Glutamatergic neuron (in vitro differentiated cells): Measurements from ENCODE around the gene DUSP9. TPM values are rescaled to one million over a fixed set of nuclear protein-coding genes. Genes with fewer than 3 reads are reported as not detected.

Experiments
- DNase-seq: peaks from one replicate; pipeline ENCODE4 v3.0.0; 2022
- H3K27ac Mint-ChIP-seq: one replicate; pipeline ENCODE4 v1.8.0; 2020; ENCODE audit warnings: mild to moderate bottlenecking, mixed read lengths, inconsistent platforms; ENCODE audit not compliant: unreplicated experiment
- H3K27me3 Mint-ChIP-seq: one replicate; pipeline ENCODE4 v1.8.0; 2020; ENCODE audit warnings: mild to moderate bottlenecking, moderate library complexity, mixed read lengths, inconsistent platforms; ENCODE audit not compliant: unreplicated experiment
- H3K36me3 Mint-ChIP-seq: one replicate; pipeline ENCODE4 v1.8.0; 2020; ENCODE audit warnings: mild to moderate bottlenecking, mixed read lengths, inconsistent platforms; ENCODE audit not compliant: unreplicated experiment
- H3K4me1 Mint-ChIP-seq: one replicate; pipeline ENCODE4 v1.8.0; 2020; ENCODE audit warnings: mild to moderate bottlenecking, low read depth, mixed read lengths, inconsistent platforms; ENCODE audit not compliant: unreplicated experiment
- H3K4me3 Mint-ChIP-seq: one replicate; pipeline ENCODE4 v1.8.0; 2020; ENCODE audit warnings: mild to moderate bottlenecking, mixed read lengths, inconsistent platforms; ENCODE audit not compliant: unreplicated experiment
- H3K9me3 Mint-ChIP-seq: one replicate; pipeline ENCODE4 v1.8.0; 2020; ENCODE audit warnings: mild to moderate bottlenecking, moderate library complexity, mixed read lengths, inconsistent platforms; ENCODE audit not compliant: unreplicated experiment
- total RNA-seq: library from RNA; stranded (reverse); fragmentation: NEBNext Ultra II Directional; extraction: Animal tissue kit (Norgen Biotek cat#: 25700); gene quantifications from one replicate; pipeline ENCODE4 v1.2.1, GENCODE V29; 2021; ENCODE audit not compliant: unreplicated experiment
- TF ChIP-seq, protein P1 (sequence below): fragments of 200-600 bp; sonication (generic); IDR thresholded peaks from one replicate; pipeline ENCODE4 v1.5.0; 2021; ENCODE audit not compliant: partially characterized antibody, unreplicated experiment

The DUSP9 gene
- total RNA-seq, 1 donor from 2014 or later, result 0.61 TPM

DNA sequence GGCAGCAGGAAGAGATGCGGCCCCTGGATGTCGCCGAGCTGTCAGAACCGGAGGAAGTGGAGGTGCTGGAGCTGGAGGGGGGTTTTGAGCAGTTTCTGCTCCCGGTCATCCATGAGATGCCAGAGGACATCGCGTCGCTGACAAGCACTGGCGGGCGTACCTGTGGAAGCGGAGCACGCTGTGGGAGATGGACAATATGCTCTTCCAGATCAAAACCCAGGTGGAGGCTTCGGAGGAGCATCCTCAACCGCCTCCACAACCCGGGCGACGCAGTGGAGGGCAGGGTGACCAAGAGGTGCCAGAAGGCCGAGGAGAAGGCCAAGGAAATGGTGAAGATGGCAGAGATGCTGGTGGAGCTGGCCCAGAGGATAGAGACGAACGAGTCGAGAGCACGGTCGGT is 40.5 kb upstream of the DUSP9 start:
- TF ChIP-seq, protein P1, sequence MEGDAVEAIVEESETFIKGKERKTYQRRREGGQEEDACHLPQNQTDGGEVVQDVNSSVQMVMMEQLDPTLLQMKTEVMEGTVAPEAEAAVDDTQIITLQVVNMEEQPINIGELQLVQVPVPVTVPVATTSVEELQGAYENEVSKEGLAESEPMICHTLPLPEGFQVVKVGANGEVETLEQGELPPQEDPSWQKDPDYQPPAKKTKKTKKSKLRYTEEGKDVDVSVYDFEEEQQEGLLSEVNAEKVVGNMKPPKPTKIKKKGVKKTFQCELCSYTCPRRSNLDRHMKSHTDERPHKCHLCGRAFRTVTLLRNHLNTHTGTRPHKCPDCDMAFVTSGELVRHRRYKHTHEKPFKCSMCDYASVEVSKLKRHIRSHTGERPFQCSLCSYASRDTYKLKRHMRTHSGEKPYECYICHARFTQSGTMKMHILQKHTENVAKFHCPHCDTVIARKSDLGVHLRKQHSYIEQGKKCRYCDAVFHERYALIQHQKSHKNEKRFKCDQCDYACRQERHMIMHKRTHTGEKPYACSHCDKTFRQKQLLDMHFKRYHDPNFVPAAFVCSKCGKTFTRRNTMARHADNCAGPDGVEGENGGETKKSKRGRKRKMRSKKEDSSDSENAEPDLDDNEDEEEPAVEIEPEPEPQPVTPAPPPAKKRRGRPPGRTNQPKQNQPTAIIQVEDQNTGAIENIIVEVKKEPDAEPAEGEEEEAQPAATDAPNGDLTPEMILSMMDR, result no peak
- H3K4me3 Mint-ChIP-seq, result no peak overlapping the region
- H3K27ac Mint-ChIP-seq, result no peak overlapping the region
- H3K27me3 Mint-ChIP-seq, result peaks cover 2% of the 10 kb centered on the region
- H3K36me3 Mint-ChIP-seq, result peaks cover 5% of the 10 kb centered on the region
- DNase-seq, result no peak
- H3K4me1 Mint-ChIP-seq, result no peaks in the 10 kb centered on the region
- peaks cover 1% of the 10 kb centered on the region for H3K9me3 Mint-ChIP-seq

DNA sequence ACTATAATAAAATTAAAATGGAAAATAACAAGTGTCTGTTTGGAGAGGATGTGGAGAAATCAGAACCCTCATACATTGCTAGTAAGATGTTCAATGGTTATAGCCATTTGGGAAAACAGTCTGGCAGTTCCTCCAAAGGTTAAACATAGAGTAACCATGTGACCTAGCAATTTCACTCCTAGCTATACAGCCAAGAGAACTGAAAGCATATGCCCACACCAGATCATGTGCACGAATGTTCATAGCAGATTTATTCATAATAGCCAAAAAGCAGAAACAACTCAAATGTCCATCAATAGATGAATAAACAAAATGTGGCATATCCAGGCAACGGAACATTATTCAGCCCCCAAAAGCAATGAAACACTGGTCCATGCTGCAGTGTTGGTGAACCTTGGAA is 38.6 kb upstream of the DUSP9 start:
- Mint-ChIP-seq H3K9me3 (peaks cover 1% of the 10 kb centered on the region), H3K27ac (no peak overlapping the region), H3K4me3 (peak overlapping the region; percentile 44), H3K4me1 (no peaks in the 10 kb centered on the region), H3K36me3 (peaks cover 5% of the 10 kb centered on the region), H3K27me3 (peaks cover 2% of the 10 kb centered on the region)
- TF ChIP-seq, protein P1, result no peak
- DNase-seq, result no peak

DNA sequence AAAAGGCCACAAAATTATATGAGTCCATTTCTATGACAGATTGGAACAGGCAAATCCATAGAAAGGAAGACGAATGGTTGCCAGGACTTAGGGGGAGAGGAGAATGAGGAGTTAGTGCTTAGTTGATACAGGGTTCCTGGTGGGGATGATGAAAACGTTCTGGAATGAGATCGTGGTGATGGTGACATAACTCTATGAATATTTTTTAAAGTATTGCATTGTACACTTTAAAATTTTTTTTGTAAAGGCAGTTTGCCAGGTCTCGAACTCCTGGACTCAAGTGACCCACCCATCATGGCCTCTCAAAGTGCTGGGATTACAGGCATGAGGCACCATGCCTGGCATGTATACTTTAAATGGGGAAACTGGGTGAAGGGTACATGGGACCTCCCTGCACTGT is 38.2 kb upstream of the DUSP9 start:
- TF ChIP-seq, protein P1, result no peak
- Mint-ChIP-seq H3K36me3 (peaks cover 5% of the 10 kb centered on the region), H3K27me3 (peaks cover 2% of the 10 kb centered on the region), H3K9me3 (peaks cover 1% of the 10 kb centered on the region), H3K4me3 (peak overlapping the region; percentile 44), H3K4me1 (no peaks in the 10 kb centered on the region), H3K27ac (no peak overlapping the region)
- no peak for DNase-seq

DNA sequence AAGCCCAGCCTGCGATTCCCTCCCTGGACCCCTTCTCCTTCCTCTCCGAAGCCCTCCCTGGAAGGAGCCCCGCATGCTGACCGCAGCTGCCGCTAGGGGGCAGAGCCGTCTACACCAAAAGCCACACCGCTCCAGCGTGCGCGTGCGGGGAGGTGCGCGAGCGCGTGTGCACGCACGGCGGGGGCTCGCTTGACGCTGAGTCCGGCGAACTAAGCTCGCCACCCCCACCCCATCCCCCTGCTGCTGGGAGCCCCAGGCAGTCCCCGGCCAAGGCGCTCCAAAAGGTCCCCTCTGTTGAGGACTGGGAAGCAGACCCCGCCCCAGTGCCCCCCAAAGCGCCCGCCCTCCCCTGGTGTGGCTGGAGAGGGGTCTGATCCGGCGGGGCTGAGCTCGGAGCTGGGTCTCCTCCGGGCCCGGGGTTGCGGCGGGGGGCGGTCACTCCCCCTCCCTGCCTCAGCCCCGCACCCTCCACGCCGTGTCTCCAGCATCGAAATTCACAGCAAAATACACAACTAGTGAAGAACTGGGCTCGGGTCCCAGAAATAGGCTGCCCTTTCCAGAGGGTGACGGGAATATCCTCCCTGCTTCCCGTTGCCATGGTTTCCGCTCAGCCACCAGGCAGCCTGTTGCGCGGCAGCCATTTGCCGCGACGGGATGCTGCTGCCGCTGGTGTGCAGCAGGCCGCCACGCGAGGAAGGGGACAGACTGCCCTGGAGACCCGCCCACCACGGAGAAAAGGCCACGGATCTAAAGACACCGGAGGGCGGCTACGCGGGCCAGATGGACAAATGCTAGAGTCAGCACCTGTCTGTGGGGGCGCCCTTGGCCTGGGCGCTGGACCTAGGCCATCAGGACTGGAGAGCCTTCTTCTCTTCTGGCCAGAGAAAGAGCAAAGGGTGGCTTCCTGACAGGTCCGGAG is 36.8 kb upstream of the DUSP9 start:
- TF ChIP-seq, protein P1, result peak; percentile 85
- Mint-ChIP-seq H3K4me3 (peak overlapping the region; percentile 81), H3K27me3 (peaks cover 2% of the 10 kb centered on the region), H3K9me3 (peaks cover 3% of the 10 kb centered on the region), H3K36me3 (peaks cover 5% of the 10 kb centered on the region), H3K4me1 (no peaks in the 10 kb centered on the region), H3K27ac (no peak overlapping the region)
- DNase-seq, result peak; percentile 87

- H3K9me3 Mint-ChIP-seq, result peaks cover 3% of the 10 kb centered on the region
- DNase-seq, result no peak
- H3K36me3 Mint-ChIP-seq, result peaks cover 5% of the 10 kb centered on the region
Observed at GRCh38 chrX:153610836-153611213, 36.2 kb upstream of the DUSP9 start.

More at GRCh38 chrX:153610836-153611213, 36.2 kb upstream of the DUSP9 start:
- Mint-ChIP-seq H3K27me3 (peaks cover 2% of the 10 kb centered on the region), H3K27ac (no peak overlapping the region), H3K4me1 (no peaks in the 10 kb centered on the region), H3K4me3 (no peak overlapping the region)
- TF ChIP-seq, protein P1, result no peak
